ENCODE results near the gene OR56B1. TPM values are rescaled to one million over a fixed set of nuclear protein-coding genes. Genes with fewer than 3 reads are reported as not detected.
"Not testable (repeated sequence)": the region's sequence is repeated elsewhere in the genome, so short reads cannot be mapped to it uniquely, and the experiment has no call there.

Gene OR56B1
- total and polyA plus RNA-seq, 2 experiments from 2014 or later: not detected

- H3F3A ChIP-seq (ENCODE audit: insufficient read depth): peaks cover 9% of the 10 kb centered on the region; the same call in 1 of the 2 replicates
- no peaks in the 10 kb centered on the region for H3K27me3 ChIP-seq (replicated peaks; ENCODE audit: insufficient read depth)
- 0 out of 2 replicates have a peak, but pooled peaks cover 7% of the 10 kb centered on the region for H3K36me3 ChIP-seq (ENCODE audit: low read depth)
- peak overlapping the region; percentile 79 for H3K4me3 ChIP-seq
- DNase-seq: peak; percentile 72
- H3K27ac ChIP-seq: peak overlapping the region; percentile 97
- WGBS, 2 experiments (ENCODE audit: low coverage in 1 of 2, low lambda C conversion rate in 2 of 2, missing lambda C conversion rate in 2 of 2): 5% methylated on average over 5 of the region's 5 CpGs
- H3K4me1 ChIP-seq (ENCODE audit: insufficient read depth): peaks cover 18% of the 10 kb centered on the region
- peak overlapping the region; percentile 96 for H3K9ac ChIP-seq
- no peaks in the 10 kb centered on the region for H3K9me2 ChIP-seq (ENCODE audit: insufficient read depth)
- in situ Hi-C loops (cut with MboI): loop anchor here (25.0 kb wide), 1 partner anchor 647 kb away; no protein-coding TSS in a partner anchor
- TF ChIP-seq EZH2 (IDR thresholded peaks at IDR 0.05; ENCODE audit: insufficient read depth, poor library complexity, severe bottlenecking) (no peak), EZH2phosphoT487 (IDR thresholded peaks at IDR 0.05; ENCODE audit: insufficient read depth, low read depth) (no peak)
- H3K79me2 ChIP-seq (ENCODE audit: insufficient read depth): peaks cover 36% of the 10 kb centered on the region
- H2AFZ ChIP-seq: peak overlapping the region; percentile 72
- peak overlapping the region; percentile 97 for H3K4me2 ChIP-seq (ENCODE audit: unreplicated experiment)
- no peaks in the 10 kb centered on the region for H4K20me1 ChIP-seq (ENCODE audit: insufficient read depth)
- no peaks in the 10 kb centered on the region for H3K9me3 ChIP-seq (ENCODE audit: low read depth)
These were observed 45.5 kb upstream of the OR56B1 start for GRCh38 chr11:5690736-5691135.

GRCh38 chr11:5691238-5691963 lies 44.8 kb upstream of the OR56B1 start:
- H3K4me3 ChIP-seq: peak overlapping the region; percentile 79
- H3K9ac ChIP-seq: peak overlapping the region; percentile 96
- not testable (repeated sequence) for H3F3A ChIP-seq (ENCODE audit: insufficient read depth); H3K9me3 ChIP-seq (ENCODE audit: low read depth); H3K27me3 ChIP-seq (replicated peaks; ENCODE audit: insufficient read depth); H4K20me1 ChIP-seq (ENCODE audit: insufficient read depth); H3K9me2 ChIP-seq (ENCODE audit: insufficient read depth); DNase-seq
- H3K4me2 ChIP-seq (ENCODE audit: unreplicated experiment): peak overlapping the region; percentile 97
- peaks cover 13% of the 10 kb centered on the region; the same call in 1 of the 2 replicates for H3K36me3 ChIP-seq (ENCODE audit: low read depth)
- WGBS, 2 experiments (ENCODE audit: low coverage in 1 of 2, low lambda C conversion rate in 2 of 2, missing lambda C conversion rate in 2 of 2): 74 to 80% methylated on average over 12 of the region's 12 CpGs
- H3K27ac ChIP-seq: peak overlapping the region; percentile 97
- H3K79me2 ChIP-seq (ENCODE audit: insufficient read depth): peaks cover 36% of the 10 kb centered on the region
- H2AFZ ChIP-seq: peak overlapping the region; percentile 72
- peaks cover 18% of the 10 kb centered on the region for H3K4me1 ChIP-seq (ENCODE audit: insufficient read depth)
- in situ Hi-C loops (cut with MboI): loop anchor here (25.0 kb wide), 1 partner anchor 646 kb away; no protein-coding TSS in a partner anchor

- peaks cover 36% of the 10 kb centered on the region for H3K79me2 ChIP-seq (ENCODE audit: insufficient read depth)
- H3K9me2 ChIP-seq (ENCODE audit: insufficient read depth): no peaks in the 10 kb centered on the region
- H3K27me3 ChIP-seq (replicated peaks; ENCODE audit: insufficient read depth): no peaks in the 10 kb centered on the region
- 0 out of 2 replicates have a peak overlapping the region, but pooled peaks have one; percentile 79 for H3K4me3 ChIP-seq
- no peaks in the 10 kb centered on the region for H3K9me3 ChIP-seq (ENCODE audit: low read depth)
- no peak for TF ChIP-seq EZH2 (IDR thresholded peaks at IDR 0.05; ENCODE audit: insufficient read depth, poor library complexity, severe bottlenecking)
- TF ChIP-seq EZH2phosphoT487 (IDR thresholded peaks at IDR 0.05; ENCODE audit: insufficient read depth, low read depth): no peak
- peaks cover 17% of the 10 kb centered on the region; the same call in 1 of the 2 replicates for H3K36me3 ChIP-seq (ENCODE audit: low read depth)
- peaks cover 18% of the 10 kb centered on the region for H3K4me1 ChIP-seq (ENCODE audit: insufficient read depth)
- peaks cover 9% of the 10 kb centered on the region; the same call in 1 of the 2 replicates for H3F3A ChIP-seq (ENCODE audit: insufficient read depth)
- no peak overlapping the region for H3K27ac ChIP-seq
- H3K4me2 ChIP-seq (ENCODE audit: unreplicated experiment): peak overlapping the region; percentile 97
- 97% methylated on average over 3 of the region's 3 CpGs for WGBS, 2 experiments (ENCODE audit: low coverage in 1 of 2, low lambda C conversion rate in 2 of 2, missing lambda C conversion rate in 2 of 2)
- in situ Hi-C loops (cut with MboI): loop anchor here (25.0 kb wide), 1 partner anchor 645 kb away; no protein-coding TSS in a partner anchor
- no peak for DNase-seq
- H4K20me1 ChIP-seq (ENCODE audit: insufficient read depth): no peaks in the 10 kb centered on the region
- peak overlapping the region; percentile 96; the same call in 1 of the 2 replicates for H3K9ac ChIP-seq
- H2AFZ ChIP-seq: no peak overlapping the region
These were observed 44.3 kb upstream of the OR56B1 start for GRCh38 chr11:5691964-5692361.

GRCh38 chr11:5694642-5695041 lies 41.6 kb upstream of the OR56B1 start:
- Histone ChIP-seq H3K4me1 (ENCODE audit: insufficient read depth) (peaks cover 11% of the 10 kb centered on the region; the same call in 1 of the 2 replicates), H3K9me2 (ENCODE audit: insufficient read depth) (no peaks in the 10 kb centered on the region), H2AFZ (no peak overlapping the region), H3K9ac (no peak overlapping the region), H3K79me2 (ENCODE audit: insufficient read depth) (peaks cover 36% of the 10 kb centered on the region), H3K27ac (no peak overlapping the region), H3K4me3 (no peak overlapping the region), H3F3A (ENCODE audit: insufficient read depth) (no peaks in the 10 kb centered on the region), H4K20me1 (ENCODE audit: insufficient read depth) (no peaks in the 10 kb centered on the region), H3K4me2 (ENCODE audit: unreplicated experiment) (no peak overlapping the region), H3K27me3 (replicated peaks; ENCODE audit: insufficient read depth) (no peaks in the 10 kb centered on the region), H3K36me3 (ENCODE audit: low read depth) (peaks cover 33% of the 10 kb centered on the region; the same call in 1 of the 2 replicates), H3K9me3 (ENCODE audit: low read depth) (no peaks in the 10 kb centered on the region)
- TF ChIP-seq EZH2phosphoT487 (IDR thresholded peaks at IDR 0.05; ENCODE audit: insufficient read depth, low read depth): no peak
- no peak for TF ChIP-seq EZH2 (IDR thresholded peaks at IDR 0.05; ENCODE audit: insufficient read depth, poor library complexity, severe bottlenecking)
- DNase-seq: no peak
- in situ Hi-C loops (cut with MboI): loop anchor here (25.0 kb wide), 1 partner anchor 643 kb away; no protein-coding TSS in a partner anchor
- 97 to 100% methylated on average over 1 of the region's 1 CpG for WGBS, 2 experiments (ENCODE audit: low coverage in 1 of 2, low lambda C conversion rate in 2 of 2, missing lambda C conversion rate in 2 of 2)

All from GM23248 (cell line).